Measurements from ENCODE around the gene NAV3.
A peak's percentile ranks its signal among the peaks of the same experiment; 100 is the strongest.

NAV3 gene

GRCh38 chr12:78018939-78019338 is 188.2 kb downstream of the NAV3 start:
- no peak for TF ChIP-seq CTCF (IDR thresholded peaks at IDR 0.05; ENCODE audit: low read depth, low read length)
- DNase-seq (ENCODE audit: low read depth, low spot score): no peak
- no peak overlapping the region for H3K4me3 ChIP-seq (ENCODE audit: low read depth, low read length)
- in situ Hi-C loops (cut with HindIII; ENCODE audit: low sequenced_read_pairs): no loop called here

- TF ChIP-seq CTCF (IDR thresholded peaks at IDR 0.05; ENCODE audit: low read depth, low read length): no peak
- no peak for DNase-seq (ENCODE audit: low read depth, low spot score)
- no peak overlapping the region for H3K4me3 ChIP-seq (ENCODE audit: low read depth, low read length)
- in situ Hi-C loops (cut with HindIII; ENCODE audit: low sequenced_read_pairs): no loop called here
Measured at GRCh38 chr12:78028426-78028825, 197.7 kb downstream of the NAV3 start.

- in situ Hi-C loops (cut with HindIII; ENCODE audit: low sequenced_read_pairs): no loop called here
Measured at GRCh38 chr12:78034025-78034424, 203.3 kb downstream of the NAV3 start.

GRCh38 chr12:78035901-78036606 is 205.4 kb downstream of the NAV3 start:
- in situ Hi-C loops (cut with HindIII; ENCODE audit: low sequenced_read_pairs): no loop called here
- TF ChIP-seq CTCF (IDR thresholded peaks at IDR 0.05; ENCODE audit: low read depth, low read length): no peak
- DNase-seq (ENCODE audit: low read depth, low spot score): peak; percentile 41
- peak overlapping the region; percentile 27 for H3K4me3 ChIP-seq (ENCODE audit: low read depth, low read length)

More at GRCh38 chr12:78034025-78034424, 203.3 kb downstream of the NAV3 start:
- TF ChIP-seq CTCF (IDR thresholded peaks at IDR 0.05; ENCODE audit: low read depth, low read length): no peak
- no peak overlapping the region for H3K4me3 ChIP-seq (ENCODE audit: low read depth, low read length)
- DNase-seq (ENCODE audit: low read depth, low spot score): no peak

GRCh38 chr12:78036874-78037273 is 206.2 kb downstream of the NAV3 start:
- TF ChIP-seq CTCF (IDR thresholded peaks at IDR 0.05; ENCODE audit: low read depth, low read length): no peak
- in situ Hi-C loops (cut with HindIII; ENCODE audit: low sequenced_read_pairs): no loop called here
- no peak for DNase-seq (ENCODE audit: low read depth, low spot score)
- H3K4me3 ChIP-seq (ENCODE audit: low read depth, low read length): no peak overlapping the region

DNA sequence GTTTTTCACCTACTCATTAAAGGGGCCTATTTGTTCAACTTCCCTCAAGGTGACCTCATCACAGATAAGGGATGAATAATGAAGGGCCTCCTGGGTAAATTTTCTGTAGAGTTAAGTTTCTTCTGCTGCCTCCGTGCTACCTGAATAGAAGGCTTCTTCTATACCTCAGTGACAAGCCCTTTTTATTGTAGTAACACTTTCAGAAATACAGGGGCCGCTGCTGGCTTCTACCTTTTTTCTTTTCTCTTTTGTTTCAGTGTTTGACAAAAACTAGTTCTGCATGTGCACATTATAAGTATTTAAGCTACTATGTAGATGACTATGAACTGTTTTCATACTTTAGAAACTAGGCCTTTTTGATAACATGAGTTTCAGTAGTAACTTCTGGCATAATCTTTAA is 207.0 kb downstream of the NAV3 start:
- no peak for TF ChIP-seq CTCF (IDR thresholded peaks at IDR 0.05; ENCODE audit: low read depth, low read length)
- in situ Hi-C loops (cut with HindIII; ENCODE audit: low sequenced_read_pairs): no loop called here
- no peak for DNase-seq (ENCODE audit: low read depth, low spot score)
- H3K4me3 ChIP-seq (ENCODE audit: low read depth, low read length): no peak overlapping the region

All from astrocyte of the spinal cord (primary cell).